Suprapubic skin (tissue), 4 donors: ENCODE data around the gene FXYD4.

Source experiments
- EP300 ChIP-seq: sonication (generic); formaldehyde crosslinking; IDR thresholded peaks from one replicate; pipeline ENCODE4 v1.6.1; 2017; ENCODE audit warnings: antibody characterized with exemption
- POLR2A ChIP-seq, 2 donors: fragments of 450-650 bp; IDR thresholded peaks; one replicate each; pipeline ENCODE4 v1.6.1; 2017; ENCODE audit warnings: antibody characterized with exemption in 2 of 2, mild to moderate bottlenecking in 2 of 2, moderate library complexity in 2 of 2
- POLR2AphosphoS5 ChIP-seq, 3 donors: sonication (generic); formaldehyde crosslinking; IDR thresholded peaks; one replicate each; pipeline ENCODE4 v1.6.1; 2017; ENCODE audit warnings: antibody characterized with exemption in 3 of 3
- TF ChIP-seq, protein P1 (sequence below), 2 donors: fragments of 200-600 bp in 1 of 2; fragments of 450-650 bp in 1 of 2; sonication (generic) in 1 of 2; IDR thresholded peaks; one replicate each; pipeline ENCODE4 v1.5.1; 2016 to 2019; ENCODE audit warnings: antibody characterized with exemption in 2 of 2, mild to moderate bottlenecking in 1 of 2, moderate library complexity in 1 of 2

GRCh38 chr10:43370671-43371215, 693 bp upstream of the FXYD4 start:
- TF ChIP-seq POLR2A (IDR thresholded peaks at IDR 0.05), result no peak
- TF ChIP-seq, protein P1, sequence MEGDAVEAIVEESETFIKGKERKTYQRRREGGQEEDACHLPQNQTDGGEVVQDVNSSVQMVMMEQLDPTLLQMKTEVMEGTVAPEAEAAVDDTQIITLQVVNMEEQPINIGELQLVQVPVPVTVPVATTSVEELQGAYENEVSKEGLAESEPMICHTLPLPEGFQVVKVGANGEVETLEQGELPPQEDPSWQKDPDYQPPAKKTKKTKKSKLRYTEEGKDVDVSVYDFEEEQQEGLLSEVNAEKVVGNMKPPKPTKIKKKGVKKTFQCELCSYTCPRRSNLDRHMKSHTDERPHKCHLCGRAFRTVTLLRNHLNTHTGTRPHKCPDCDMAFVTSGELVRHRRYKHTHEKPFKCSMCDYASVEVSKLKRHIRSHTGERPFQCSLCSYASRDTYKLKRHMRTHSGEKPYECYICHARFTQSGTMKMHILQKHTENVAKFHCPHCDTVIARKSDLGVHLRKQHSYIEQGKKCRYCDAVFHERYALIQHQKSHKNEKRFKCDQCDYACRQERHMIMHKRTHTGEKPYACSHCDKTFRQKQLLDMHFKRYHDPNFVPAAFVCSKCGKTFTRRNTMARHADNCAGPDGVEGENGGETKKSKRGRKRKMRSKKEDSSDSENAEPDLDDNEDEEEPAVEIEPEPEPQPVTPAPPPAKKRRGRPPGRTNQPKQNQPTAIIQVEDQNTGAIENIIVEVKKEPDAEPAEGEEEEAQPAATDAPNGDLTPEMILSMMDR (IDR thresholded peaks at IDR 0.05), result no peak
- TF ChIP-seq POLR2AphosphoS5 (IDR thresholded peaks at IDR 0.05), result no peak
- no peak for TF ChIP-seq EP300
